Stimulated activated memory B cell treated with anti-CD40 and anti-IgM and Interleukin-4, amounts not matched to agents 10 μg/mL and 1 μg/mL and 100 μg/mL, for 72 hours (primary cell): ENCODE measurements around the gene EXOC2.

Experiments
- ATAC-seq: fragments of 150-1000 bp; cut with Tn5 transposase; 2 replicates; pipeline ENCODE4 v1.10.0; 2021
- H3K27ac Mint-ChIP-seq: one replicate; pipeline ENCODE4 v1.8.0; 2022; ENCODE audit warnings: mild to moderate bottlenecking, mixed read lengths
- H3K27me3 Mint-ChIP-seq: one replicate; pipeline ENCODE4 v1.8.0; 2022; ENCODE audit warnings: mixed read lengths
- H3K36me3 Mint-ChIP-seq: one replicate; pipeline ENCODE4 v1.8.0; 2022; ENCODE audit warnings: mixed read lengths
- H3K4me1 Mint-ChIP-seq: one replicate; pipeline ENCODE4 v1.8.0; 2022; ENCODE audit warnings: mixed read lengths
- H3K4me3 Mint-ChIP-seq: one replicate; pipeline ENCODE4 v1.8.0; 2022; ENCODE audit warnings: mild to moderate bottlenecking, moderate library complexity, mixed read lengths
- H3K9me3 Mint-ChIP-seq: one replicate; pipeline ENCODE4 v1.8.0; 2022; ENCODE audit warnings: mixed read lengths

EXOC2 gene

GRCh38 chr6:490251-491037, 202.5 kb downstream of the EXOC2 start:
- Mint-ChIP-seq H3K9me3 (no peaks in the 10 kb centered on the region), H3K27ac (peak overlapping the region; percentile 63), H3K4me1 (peaks cover 38% of the 10 kb centered on the region), H3K27me3 (no peaks in the 10 kb centered on the region), H3K4me3 (no peak overlapping the region), H3K36me3 (peaks cover 39% of the 10 kb centered on the region)
- peak; percentile 77 for ATAC-seq

- Mint-ChIP-seq H3K4me1 (peaks cover 38% of the 10 kb centered on the region), H3K27me3 (no peaks in the 10 kb centered on the region), H3K9me3 (no peaks in the 10 kb centered on the region), H3K36me3 (peaks cover 39% of the 10 kb centered on the region), H3K4me3 (no peak overlapping the region), H3K27ac (peak overlapping the region; percentile 63)
- ATAC-seq = no peak
Observed at GRCh38 chr6:489762-490161, 203.2 kb downstream of the EXOC2 start.

- Mint-ChIP-seq H3K27ac (peak overlapping the region; percentile 63), H3K4me1 (peaks cover 45% of the 10 kb centered on the region), H3K9me3 (no peaks in the 10 kb centered on the region), H3K4me3 (peak overlapping the region; percentile 10), H3K27me3 (no peaks in the 10 kb centered on the region), H3K36me3 (peaks cover 42% of the 10 kb centered on the region)
- ATAC-seq = no peak
Observed at GRCh38 chr6:489001-489400, 203.9 kb downstream of the EXOC2 start.

- H3K27ac Mint-ChIP-seq = peak overlapping the region; percentile 4
- peak; percentile 95 for ATAC-seq
- peaks cover 38% of the 10 kb centered on the region for H3K36me3 Mint-ChIP-seq
- H3K27me3 Mint-ChIP-seq = no peaks in the 10 kb centered on the region
- peaks cover 46% of the 10 kb centered on the region for H3K4me1 Mint-ChIP-seq
- no peaks in the 10 kb centered on the region for H3K9me3 Mint-ChIP-seq
- no peak overlapping the region for H3K4me3 Mint-ChIP-seq
Observed at GRCh38 chr6:487956-488355, 205.0 kb downstream of the EXOC2 start.

- ATAC-seq = no peak
- peaks cover 35% of the 10 kb centered on the region for H3K4me1 Mint-ChIP-seq
- no peaks in the 10 kb centered on the region for H3K27me3 Mint-ChIP-seq
- no peak overlapping the region for H3K4me3 Mint-ChIP-seq
- peaks cover 33% of the 10 kb centered on the region for H3K36me3 Mint-ChIP-seq
- no peaks in the 10 kb centered on the region for H3K9me3 Mint-ChIP-seq
- H3K27ac Mint-ChIP-seq = no peak overlapping the region
Observed at GRCh38 chr6:485655-486170, 207.2 kb downstream of the EXOC2 start.

DNA sequence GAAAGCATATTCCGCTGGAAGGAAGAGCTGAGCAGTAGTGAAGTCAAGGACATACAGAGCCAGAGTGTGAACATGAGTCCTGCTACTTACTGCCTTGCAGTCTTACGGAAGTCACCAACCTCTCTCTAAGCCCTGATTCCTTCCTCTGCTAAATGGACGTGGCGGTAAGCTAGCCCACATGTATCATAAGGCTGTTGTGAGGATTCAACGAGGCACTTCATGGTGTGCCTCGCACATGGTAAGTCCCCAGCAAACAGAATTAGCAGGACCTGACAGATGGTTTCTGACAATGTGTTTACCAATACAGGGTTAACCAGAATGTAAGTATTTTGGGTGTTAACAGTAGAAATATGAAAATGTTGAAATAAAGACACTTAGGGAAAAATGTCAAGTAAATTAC, 208.2 kb downstream of the EXOC2 start:
- peaks cover 33% of the 10 kb centered on the region for H3K36me3 Mint-ChIP-seq
- H3K27ac Mint-ChIP-seq = peak overlapping the region; percentile 46
- ATAC-seq = no peak

DNA sequence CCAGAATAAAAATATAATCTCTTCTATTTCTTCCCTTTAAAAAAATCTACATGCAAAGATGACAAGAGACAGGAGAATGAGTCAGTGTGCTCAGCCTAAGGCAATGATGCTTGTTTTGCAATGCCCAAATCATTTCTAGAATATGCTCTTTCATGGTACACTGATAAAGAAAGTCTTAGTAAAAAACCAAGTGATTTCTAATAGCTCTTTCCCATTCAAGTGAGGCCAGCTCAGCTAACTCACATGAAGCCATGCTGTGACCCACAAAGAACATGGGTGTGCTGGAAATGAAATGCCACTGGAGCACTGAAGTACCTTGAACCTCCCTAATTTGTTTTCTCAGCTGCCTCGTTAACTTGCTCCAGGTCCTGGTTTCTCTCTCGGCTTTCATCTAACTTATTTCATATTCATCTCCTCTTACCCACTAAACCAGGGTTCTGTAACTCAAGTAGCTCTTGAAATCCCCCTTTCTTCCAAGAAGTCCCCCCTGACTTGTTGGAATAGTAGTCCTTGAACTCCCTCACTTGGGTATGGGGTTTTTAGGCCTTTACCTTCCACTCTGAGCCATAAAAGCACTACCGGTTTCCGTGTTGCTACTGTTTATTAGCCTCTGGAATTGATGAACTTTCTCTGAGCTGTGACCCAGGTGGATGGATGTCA, 208.7 kb downstream of the EXOC2 start:
- Mint-ChIP-seq H3K27me3 (no peaks in the 10 kb centered on the region), H3K4me3 (no peak overlapping the region), H3K36me3 (peaks cover 33% of the 10 kb centered on the region), H3K27ac (peak overlapping the region; percentile 46), H3K4me1 (peaks cover 23% of the 10 kb centered on the region), H3K9me3 (no peaks in the 10 kb centered on the region)
- peak; percentile 49 for ATAC-seq

More for the DNA sequence above, 208.2 kb downstream of the EXOC2 start:
- H3K9me3 Mint-ChIP-seq = no peaks in the 10 kb centered on the region
- H3K4me3 Mint-ChIP-seq = no peak overlapping the region
- peaks cover 26% of the 10 kb centered on the region for H3K4me1 Mint-ChIP-seq
- no peaks in the 10 kb centered on the region for H3K27me3 Mint-ChIP-seq

DNA sequence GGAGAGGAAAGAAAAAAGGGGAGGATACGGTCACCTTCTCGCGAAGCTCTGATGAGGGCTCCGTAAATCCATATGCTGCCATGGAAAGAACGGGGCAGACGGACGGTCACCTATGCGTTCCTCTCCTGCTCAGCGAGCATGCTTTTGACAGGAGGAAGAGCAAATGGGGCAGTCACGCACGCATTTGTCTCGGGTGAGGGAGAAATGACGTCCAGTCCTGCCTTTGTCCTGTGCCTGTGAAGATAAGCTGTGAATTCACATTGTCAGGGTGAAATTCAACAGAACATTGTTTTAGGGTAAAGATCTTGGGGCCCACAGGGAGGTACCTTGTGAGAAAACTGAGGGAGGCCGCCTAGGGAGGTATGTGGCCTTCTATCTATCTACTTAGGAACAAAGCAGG, 217.6 kb downstream of the EXOC2 start:
- no peak for ATAC-seq
- H3K36me3 Mint-ChIP-seq = no peaks in the 10 kb centered on the region
- peak overlapping the region; percentile 40 for H3K4me3 Mint-ChIP-seq
- H3K27me3 Mint-ChIP-seq = no peaks in the 10 kb centered on the region
- no peaks in the 10 kb centered on the region for H3K9me3 Mint-ChIP-seq
- H3K27ac Mint-ChIP-seq = peak overlapping the region; percentile 48
- peaks cover 52% of the 10 kb centered on the region for H3K4me1 Mint-ChIP-seq

DNA sequence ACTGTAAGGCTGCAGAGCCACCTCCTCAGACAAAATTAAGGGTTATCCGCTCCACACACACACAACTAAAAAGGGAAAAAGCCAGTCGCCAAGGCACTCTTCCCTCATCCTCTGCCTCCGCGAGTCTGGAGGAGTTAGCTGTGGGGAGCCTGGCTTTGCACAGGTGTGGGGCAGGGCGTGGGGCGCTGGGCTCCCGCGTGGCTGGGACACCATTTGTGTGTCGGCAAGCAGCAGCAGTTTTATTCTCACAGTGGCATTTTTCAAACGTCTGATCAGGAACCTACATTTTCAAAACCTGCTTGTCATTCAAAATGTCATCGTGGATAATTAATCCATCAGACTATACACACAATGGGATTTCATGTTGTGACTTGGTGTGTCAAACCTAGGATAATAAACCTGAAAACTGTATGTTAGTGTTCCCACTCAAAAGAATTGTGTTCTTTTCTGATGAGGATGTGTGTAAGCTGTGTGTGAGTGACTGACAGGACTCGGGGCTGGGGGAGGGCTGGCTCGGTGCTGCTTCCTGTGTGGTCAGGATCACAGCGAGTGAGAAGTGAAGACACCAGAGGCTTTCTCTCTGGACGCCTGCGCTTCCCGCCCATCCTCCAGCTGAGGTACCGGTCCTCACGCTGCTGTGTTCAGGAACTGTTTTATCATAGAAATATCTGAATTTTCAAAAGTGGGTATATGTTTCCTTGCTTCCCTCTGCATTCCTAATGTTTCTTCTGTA, 218.3 kb downstream of the EXOC2 start:
- peaks cover 59% of the 10 kb centered on the region for H3K4me1 Mint-ChIP-seq
- H3K27ac Mint-ChIP-seq = peak overlapping the region; percentile 48
- no peaks in the 10 kb centered on the region for H3K36me3 Mint-ChIP-seq
- no peaks in the 10 kb centered on the region for H3K9me3 Mint-ChIP-seq
- H3K27me3 Mint-ChIP-seq = no peaks in the 10 kb centered on the region
- peak; percentile 86 for ATAC-seq
- H3K4me3 Mint-ChIP-seq = peak overlapping the region; percentile 40

GRCh38 chr6:473768-474452, 219.0 kb downstream of the EXOC2 start:
- no peaks in the 10 kb centered on the region for H3K36me3 Mint-ChIP-seq
- no peak for ATAC-seq
- H3K27me3 Mint-ChIP-seq = no peaks in the 10 kb centered on the region
- H3K9me3 Mint-ChIP-seq = no peaks in the 10 kb centered on the region
- no peak overlapping the region for H3K4me3 Mint-ChIP-seq
- H3K4me1 Mint-ChIP-seq = peaks cover 57% of the 10 kb centered on the region
- peak overlapping the region; percentile 48 for H3K27ac Mint-ChIP-seq

- Mint-ChIP-seq H3K36me3 (no peaks in the 10 kb centered on the region), H3K4me3 (no peak overlapping the region), H3K27ac (peak overlapping the region; percentile 11), H3K4me1 (peaks cover 57% of the 10 kb centered on the region), H3K9me3 (no peaks in the 10 kb centered on the region), H3K27me3 (no peaks in the 10 kb centered on the region)
- no peak for ATAC-seq
Observed at GRCh38 chr6:473356-473755, 219.6 kb downstream of the EXOC2 start.

DNA sequence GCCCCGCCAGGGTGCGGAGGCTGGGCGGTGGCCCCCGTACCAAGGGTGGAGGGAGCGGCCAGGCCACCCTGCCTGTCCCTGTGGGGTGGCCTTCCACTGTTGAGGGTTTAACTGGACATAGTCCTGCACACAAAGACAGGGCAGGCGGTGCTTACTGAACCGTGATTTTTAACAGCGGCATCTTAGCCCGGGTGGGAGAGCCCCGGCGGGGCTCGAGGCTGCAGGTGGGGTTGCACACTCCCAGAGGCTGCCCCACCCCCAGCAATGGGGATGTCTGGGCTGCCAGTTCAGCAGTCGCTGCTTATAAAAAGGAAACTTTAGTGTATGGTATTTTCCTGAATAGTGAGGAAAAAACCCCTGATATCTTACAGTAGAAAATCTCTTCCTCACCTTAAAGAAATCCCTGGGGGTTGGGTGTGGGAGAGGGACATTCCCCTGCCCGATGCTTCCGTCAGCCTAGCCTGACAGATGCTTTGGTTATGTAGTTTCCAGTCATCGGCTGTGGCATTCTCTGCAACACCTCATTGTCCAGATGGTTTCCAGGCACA, 222.0 kb downstream of the EXOC2 start:
- Mint-ChIP-seq H3K9me3 (no peaks in the 10 kb centered on the region), H3K4me1 (peaks cover 57% of the 10 kb centered on the region), H3K36me3 (no peaks in the 10 kb centered on the region), H3K4me3 (peak overlapping the region; percentile 40), H3K27me3 (peaks cover 9% of the 10 kb centered on the region), H3K27ac (peak overlapping the region; percentile 65)
- peak; percentile 88 for ATAC-seq

DNA sequence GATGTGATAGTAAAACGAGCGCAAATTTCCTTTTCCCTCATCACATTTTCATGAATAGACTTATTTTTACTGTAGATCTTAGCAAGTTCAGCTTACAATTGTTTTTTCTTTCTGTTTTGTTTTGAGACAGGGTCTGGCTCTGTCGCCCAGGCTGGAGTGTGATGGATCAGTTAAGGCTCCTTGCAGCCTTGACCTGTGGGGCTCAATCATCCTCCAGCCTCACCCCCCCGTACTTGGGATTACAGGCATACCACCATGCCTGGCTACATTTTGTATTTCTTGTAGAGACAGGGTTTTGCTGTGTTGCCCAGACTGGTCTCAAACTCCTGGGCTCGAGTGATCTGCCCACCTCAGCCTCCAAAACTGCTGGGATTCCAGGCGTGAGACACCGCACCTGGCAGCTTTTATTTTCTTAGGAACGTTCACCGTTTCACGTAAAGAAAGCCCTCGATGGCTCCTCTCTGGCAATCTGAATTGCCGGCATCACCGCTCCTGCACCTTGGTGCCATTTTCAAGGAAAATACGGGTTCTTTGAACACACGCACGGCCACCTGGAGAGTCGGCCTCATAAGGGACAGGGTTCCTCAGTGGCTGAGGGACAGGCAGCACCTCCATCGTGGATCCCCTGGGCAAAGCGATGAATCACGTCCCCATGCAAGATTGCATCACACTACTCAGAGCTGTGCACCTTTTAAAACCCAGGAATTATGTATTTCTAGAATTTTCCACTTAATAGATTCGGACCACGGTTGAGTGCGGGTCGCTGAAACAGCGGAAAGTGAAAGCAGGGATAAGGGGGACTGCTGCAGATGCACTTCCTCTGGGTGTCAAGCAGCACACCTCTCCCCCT, 222.7 kb downstream of the EXOC2 start:
- ATAC-seq = no peak
- peaks cover 16% of the 10 kb centered on the region for H3K27me3 Mint-ChIP-seq
- H3K4me3 Mint-ChIP-seq = peak overlapping the region; percentile 40
- H3K27ac Mint-ChIP-seq = peak overlapping the region; percentile 65
- no peaks in the 10 kb centered on the region for H3K9me3 Mint-ChIP-seq
- H3K4me1 Mint-ChIP-seq = peaks cover 54% of the 10 kb centered on the region
- no peaks in the 10 kb centered on the region for H3K36me3 Mint-ChIP-seq

- Mint-ChIP-seq H3K27ac (no peak overlapping the region), H3K27me3 (peaks cover 24% of the 10 kb centered on the region), H3K9me3 (no peaks in the 10 kb centered on the region), H3K36me3 (no peaks in the 10 kb centered on the region), H3K4me3 (no peak overlapping the region), H3K4me1 (peaks cover 31% of the 10 kb centered on the region)
- ATAC-seq = no peak
Observed at GRCh38 chr6:467671-468082, 225.3 kb downstream of the EXOC2 start.
